Measurements from ENCODE around the gene CHRNA9. TPM values are rescaled to one million over a fixed set of nuclear protein-coding genes. Genes with fewer than 3 reads are reported as not detected.

CHRNA9 gene
- total RNA-seq, 1 donor from 2014 or later, result not detected

DNA sequence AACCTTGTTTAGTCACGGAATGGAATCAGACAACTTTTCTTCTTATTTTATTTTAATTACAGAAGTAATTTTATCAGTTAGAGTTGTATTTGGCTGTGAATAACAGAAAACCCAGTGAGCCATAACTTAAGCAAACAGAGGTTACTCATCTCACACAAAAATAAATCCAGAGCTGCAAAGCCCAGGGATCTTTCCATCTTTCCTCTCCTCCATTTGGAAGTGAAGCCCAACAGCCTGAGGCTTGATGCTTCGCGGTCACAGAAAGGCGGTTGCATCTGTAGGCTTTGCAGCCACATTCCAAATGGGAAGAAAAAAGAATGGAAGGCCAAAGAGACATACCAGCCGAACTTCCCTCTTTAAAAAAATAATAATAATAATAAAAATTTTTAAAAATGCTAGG lies 22.6 kb downstream of the CHRNA9 start:
- TF ChIP-seq, protein P1, sequence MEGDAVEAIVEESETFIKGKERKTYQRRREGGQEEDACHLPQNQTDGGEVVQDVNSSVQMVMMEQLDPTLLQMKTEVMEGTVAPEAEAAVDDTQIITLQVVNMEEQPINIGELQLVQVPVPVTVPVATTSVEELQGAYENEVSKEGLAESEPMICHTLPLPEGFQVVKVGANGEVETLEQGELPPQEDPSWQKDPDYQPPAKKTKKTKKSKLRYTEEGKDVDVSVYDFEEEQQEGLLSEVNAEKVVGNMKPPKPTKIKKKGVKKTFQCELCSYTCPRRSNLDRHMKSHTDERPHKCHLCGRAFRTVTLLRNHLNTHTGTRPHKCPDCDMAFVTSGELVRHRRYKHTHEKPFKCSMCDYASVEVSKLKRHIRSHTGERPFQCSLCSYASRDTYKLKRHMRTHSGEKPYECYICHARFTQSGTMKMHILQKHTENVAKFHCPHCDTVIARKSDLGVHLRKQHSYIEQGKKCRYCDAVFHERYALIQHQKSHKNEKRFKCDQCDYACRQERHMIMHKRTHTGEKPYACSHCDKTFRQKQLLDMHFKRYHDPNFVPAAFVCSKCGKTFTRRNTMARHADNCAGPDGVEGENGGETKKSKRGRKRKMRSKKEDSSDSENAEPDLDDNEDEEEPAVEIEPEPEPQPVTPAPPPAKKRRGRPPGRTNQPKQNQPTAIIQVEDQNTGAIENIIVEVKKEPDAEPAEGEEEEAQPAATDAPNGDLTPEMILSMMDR (conservative IDR thresholded peaks at IDR 0.05; ENCODE audit: low read depth, low read length), result no peak
- DNase-seq (ENCODE audit: low read depth), result no peak
- no peak overlapping the region for H3K4me3 ChIP-seq (ENCODE audit: low read depth, low read length)

DNA sequence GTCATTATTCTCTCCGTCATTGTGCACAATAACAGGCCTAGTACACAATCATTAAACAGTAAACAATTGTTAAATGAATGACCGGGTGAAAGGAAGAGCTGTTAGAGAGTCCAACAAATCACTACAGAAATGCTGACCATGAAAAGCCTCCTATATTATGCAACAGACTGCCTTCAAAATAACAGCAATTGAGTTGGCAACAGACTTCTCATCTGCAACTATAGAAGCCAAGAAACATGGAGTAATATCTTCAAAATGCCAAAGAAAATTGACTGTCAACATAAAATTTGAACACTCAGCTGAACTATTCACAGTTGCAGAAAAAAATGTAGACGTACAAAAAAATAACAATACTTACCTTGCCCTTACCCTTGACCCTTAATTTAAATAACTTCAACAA lies 26.2 kb downstream of the CHRNA9 start:
- H3K4me3 ChIP-seq (ENCODE audit: low read depth, low read length), result no peak overlapping the region
- DNase-seq (ENCODE audit: low read depth), result no peak

DNA sequence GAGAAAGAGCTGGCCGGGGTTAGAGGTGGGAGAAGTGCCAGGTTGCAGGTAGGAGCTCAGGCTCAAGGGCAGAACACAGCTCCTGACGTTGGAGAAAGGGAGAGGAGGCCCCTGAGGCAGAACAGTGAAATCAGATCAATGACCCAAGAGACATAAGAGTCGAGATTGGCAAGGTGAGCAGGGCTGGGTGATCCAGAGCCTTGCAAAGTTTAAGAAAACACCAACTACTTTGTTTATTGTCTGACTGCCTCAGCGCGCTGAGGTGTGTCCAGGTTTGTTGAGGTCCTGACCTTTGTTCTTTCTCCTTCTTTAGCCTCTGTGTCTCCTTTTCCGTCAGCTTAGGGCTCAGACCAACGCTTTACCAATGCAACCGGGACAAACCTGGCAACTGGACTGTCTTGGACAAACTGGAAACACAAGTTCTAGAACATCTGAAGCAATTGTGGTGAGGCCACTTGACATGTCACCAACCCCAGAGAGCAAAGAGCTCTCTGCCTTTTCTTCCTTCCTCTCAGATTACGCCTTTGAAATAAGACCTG lies 28.3 kb downstream of the CHRNA9 start:
- DNase-seq (ENCODE audit: low read depth), result no peak
- no peak overlapping the region for H3K4me3 ChIP-seq (ENCODE audit: low read depth, low read length)
- TF ChIP-seq, protein P1 (conservative IDR thresholded peaks at IDR 0.05; ENCODE audit: low read depth, low read length), result no peak

More for the DNA sequence above, 26.2 kb downstream of the CHRNA9 start:
- TF ChIP-seq, protein P1 (conservative IDR thresholded peaks at IDR 0.05; ENCODE audit: low read depth, low read length), result no peak

DNA sequence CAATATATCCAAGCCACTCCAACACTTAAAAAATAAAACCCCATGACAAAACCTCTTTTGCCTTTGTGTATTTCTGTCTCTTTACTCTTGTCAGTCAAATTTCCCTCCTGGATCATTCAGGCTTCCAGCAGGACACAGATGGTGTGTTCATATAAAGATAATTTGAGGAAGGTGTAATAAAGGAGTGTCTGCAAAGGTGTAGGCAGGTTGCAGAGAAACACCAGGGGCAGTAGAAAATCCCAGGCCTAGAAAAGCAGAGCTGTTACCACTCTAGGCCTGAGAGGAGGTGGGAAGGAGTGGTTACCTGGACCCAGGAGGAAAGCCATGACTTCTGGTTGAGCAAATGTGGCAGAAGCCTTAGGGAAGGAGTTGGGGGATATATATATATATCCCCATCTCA lies 28.8 kb downstream of the CHRNA9 start:
- no peak for DNase-seq (ENCODE audit: low read depth)
- TF ChIP-seq, protein P1 (conservative IDR thresholded peaks at IDR 0.05; ENCODE audit: low read depth, low read length), result no peak
- H3K4me3 ChIP-seq (ENCODE audit: low read depth, low read length), result no peak overlapping the region

DNA sequence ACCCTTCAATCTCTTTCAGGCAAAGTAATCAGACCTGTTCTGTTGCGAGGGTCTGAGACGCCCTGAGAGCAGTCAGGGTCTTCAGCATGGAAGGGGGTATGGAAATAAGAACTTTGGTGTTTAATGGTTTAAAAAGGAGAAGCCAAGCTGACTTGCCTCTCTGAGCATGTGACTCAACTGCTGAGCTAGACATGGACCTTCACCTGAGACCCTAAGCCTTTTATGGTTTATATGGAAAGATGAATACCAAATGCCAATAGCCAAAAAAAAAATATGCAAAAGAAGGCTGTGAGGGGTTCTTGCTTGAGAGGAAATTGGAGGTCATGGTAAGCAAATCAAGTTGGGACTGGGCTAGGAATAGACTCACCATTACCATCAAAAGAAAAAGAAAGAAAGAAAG lies 30.6 kb downstream of the CHRNA9 start:
- H3K4me3 ChIP-seq (ENCODE audit: low read depth, low read length), result no peak overlapping the region
- TF ChIP-seq, protein P1 (conservative IDR thresholded peaks at IDR 0.05; ENCODE audit: low read depth, low read length), result no peak
- DNase-seq (ENCODE audit: low read depth), result no peak

DNA sequence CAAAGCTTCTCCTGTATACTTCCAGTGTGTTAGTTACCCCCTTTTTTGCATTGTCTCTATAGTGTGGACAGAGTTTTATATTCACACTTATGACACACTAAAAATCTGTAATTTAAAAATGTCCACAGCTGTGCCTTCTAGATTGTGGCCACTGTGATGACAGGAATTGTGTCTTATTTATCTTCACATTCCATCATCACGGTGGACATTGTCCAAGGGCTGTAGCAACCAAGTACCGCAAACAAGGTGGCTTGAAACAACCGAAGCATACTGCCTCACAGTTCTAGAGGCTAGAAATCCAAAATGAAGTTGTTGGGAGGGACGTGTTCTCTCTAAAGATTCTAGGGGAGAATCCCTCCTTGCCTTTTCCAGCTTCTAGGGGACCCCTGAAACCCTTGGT lies 32.3 kb downstream of the CHRNA9 start:
- H3K4me3 ChIP-seq (ENCODE audit: low read depth, low read length), result no peak overlapping the region
- no peak for DNase-seq (ENCODE audit: low read depth)
- TF ChIP-seq, protein P1 (conservative IDR thresholded peaks at IDR 0.05; ENCODE audit: low read depth, low read length), result no peak

Measured in epithelial cell of proximal tubule (primary cell).